SK-N-SH treated with all-trans-retinoic acid at 6 μM for 48 hours (cell line): ENCODE data around the gene PRMT1.

Experiments
- ATAC-seq: fragments of 200-7000 bp; cut with Tn5 transposase; 3 replicates; pipeline ENCODE4 v1.9.1; 2020; ENCODE audit warnings: mild to moderate bottlenecking, moderate library complexity
- ARNTL ChIP-seq: fragments of 450-650 bp; formaldehyde crosslinking; IDR thresholded peaks from 2 replicates; pipeline ENCODE4 v1.5.0; 2020; ENCODE audit warnings: low read depth, mild to moderate bottlenecking, moderate library complexity, borderline replicate concordance
- BACH2 ChIP-seq: fragments of 250-450 bp; sonication (Bioruptor Pico); IDR thresholded peaks from 2 replicates; pipeline ENCODE4 v1.9.0; 2021; ENCODE audit warnings: mild to moderate bottlenecking, borderline replicate concordance
- CREB5 ChIP-seq: fragments of 250-450 bp; sonication (Bioruptor Pico); IDR thresholded peaks from 2 replicates; pipeline ENCODE4 v1.5.1; 2020; ENCODE audit warnings: low read depth, mild to moderate bottlenecking, moderate library complexity
- CSDC2 ChIP-seq: fragments of 250-450 bp; sonication (Bioruptor Pico); IDR thresholded peaks from 2 replicates; pipeline ENCODE4 v1.5.0; 2020; ENCODE audit warnings: mild to moderate bottlenecking, moderate library complexity
- CSRNP3 ChIP-seq: fragments of 250-450 bp; sonication (Bioruptor Pico); IDR thresholded peaks from 2 replicates; pipeline ENCODE4 v1.5.1; 2021; ENCODE audit warnings: mild to moderate bottlenecking, moderate library complexity
- ESRRG ChIP-seq: fragments of 250-450 bp; sonication (Bioruptor Pico); IDR thresholded peaks from 2 replicates; pipeline ENCODE4 v1.6.1; 2021; ENCODE audit warnings: mild to moderate bottlenecking
- GLIS3 ChIP-seq: fragments of 250-450 bp; sonication (Bioruptor Pico); IDR thresholded peaks from 2 replicates; pipeline ENCODE4 v1.5.0; 2020; ENCODE audit warnings: mild to moderate bottlenecking, moderate library complexity
- ISL1 ChIP-seq: fragments of 250-450 bp; sonication (Bioruptor Pico); IDR thresholded peaks from 2 replicates; pipeline ENCODE4 v2.1.2; 2022; ENCODE audit warnings: mild to moderate bottlenecking, moderate library complexity
- POU6F1 ChIP-seq: fragments of 250-450 bp; sonication (Bioruptor Pico); IDR thresholded peaks from 2 replicates; pipeline ENCODE4 v1.8.0; 2021; ENCODE audit warnings: low read depth, mild to moderate bottlenecking, moderate library complexity, borderline replicate concordance
- PPARA ChIP-seq: fragments of 250-450 bp; sonication (Bioruptor Pico); IDR thresholded peaks from 2 replicates; pipeline ENCODE4 v1.5.0; 2020; ENCODE audit warnings: mild to moderate bottlenecking, borderline replicate concordance
- RARB ChIP-seq: fragments of 250-450 bp; sonication (Bioruptor Pico); IDR thresholded peaks from 2 replicates; pipeline ENCODE4 v1.8.0; 2021; ENCODE audit warnings: mild to moderate bottlenecking, moderate library complexity
- SNAI2 ChIP-seq: fragments of 250-450 bp; sonication (Bioruptor Pico); IDR thresholded peaks from 2 replicates; pipeline ENCODE4 v1.5.0; 2020; ENCODE audit warnings: mild to moderate bottlenecking, moderate library complexity
- TOX ChIP-seq: fragments of 250-450 bp; sonication (Bioruptor Pico); IDR thresholded peaks from 2 replicates; pipeline ENCODE4 v1.8.0; 2021; ENCODE audit warnings: mild to moderate bottlenecking, moderate library complexity, borderline replicate concordance
- TSHZ2 ChIP-seq: fragments of 250-450 bp; sonication (Bioruptor Pico); IDR thresholded peaks from 2 replicates; pipeline ENCODE4 v1.5.0; 2020; ENCODE audit warnings: mild to moderate bottlenecking, moderate library complexity
- ZC3H10 ChIP-seq: fragments of 250-450 bp; sonication (Bioruptor Pico); IDR thresholded peaks from 2 replicates; pipeline ENCODE4 v1.5.1; 2021; ENCODE audit warnings: mild to moderate bottlenecking, moderate library complexity
- ZFP3 ChIP-seq: fragments of 250-450 bp; sonication (Bioruptor Pico); IDR thresholded peaks from 2 replicates; pipeline ENCODE4 v1.5.0; 2020; ENCODE audit warnings: mild to moderate bottlenecking, moderate library complexity
- ZFP30 ChIP-seq: fragments of 450-650 bp; formaldehyde crosslinking; IDR thresholded peaks from 2 replicates; pipeline ENCODE4 v1.5.0; 2022; ENCODE audit warnings: mild to moderate bottlenecking, moderate library complexity
- ZNF565 ChIP-seq: fragments of 450-650 bp; formaldehyde crosslinking; conservative IDR thresholded peaks from 2 replicates; pipeline ENCODE4 v1.5.0; 2020; ENCODE audit warnings: low read depth, mild to moderate bottlenecking, moderate library complexity
- ZNF8 ChIP-seq: fragments of 450-650 bp; formaldehyde crosslinking; IDR thresholded peaks from 2 replicates; pipeline ENCODE4 v1.5.0; 2020; ENCODE audit warnings: mild to moderate bottlenecking, moderate library complexity
- TF ChIP-seq, protein P1 (sequence below): fragments of 250-450 bp; sonication (Bioruptor Pico); IDR thresholded peaks from 2 replicates; pipeline ENCODE4 v1.8.0; 2020; ENCODE audit warnings: mild to moderate bottlenecking, moderate library complexity, borderline replicate concordance

Gene PRMT1

GRCh38 chr19:49639401-49640112 lies 37.5 kb upstream of the PRMT1 start:
- ATAC-seq, result no peak
- TF ChIP-seq RARB (CRISPR knock-in tag), result no peak
- no peak for TF ChIP-seq ZNF8 (CRISPR knock-in tag)
- TF ChIP-seq CREB5 (CRISPR knock-in tag), result no peak
- TF ChIP-seq GLIS3, result no peak
- no peak for TF ChIP-seq ARNTL (CRISPR knock-in tag)
- TF ChIP-seq CSDC2 (CRISPR knock-in tag), result no peak
- TF ChIP-seq ZFP30, result no peak
- TF ChIP-seq PPARA (CRISPR knock-in tag), result no peak
- no peak for TF ChIP-seq CSRNP3
- TF ChIP-seq ESRRG (CRISPR knock-in tag), result no peak
- TF ChIP-seq, protein P1, sequence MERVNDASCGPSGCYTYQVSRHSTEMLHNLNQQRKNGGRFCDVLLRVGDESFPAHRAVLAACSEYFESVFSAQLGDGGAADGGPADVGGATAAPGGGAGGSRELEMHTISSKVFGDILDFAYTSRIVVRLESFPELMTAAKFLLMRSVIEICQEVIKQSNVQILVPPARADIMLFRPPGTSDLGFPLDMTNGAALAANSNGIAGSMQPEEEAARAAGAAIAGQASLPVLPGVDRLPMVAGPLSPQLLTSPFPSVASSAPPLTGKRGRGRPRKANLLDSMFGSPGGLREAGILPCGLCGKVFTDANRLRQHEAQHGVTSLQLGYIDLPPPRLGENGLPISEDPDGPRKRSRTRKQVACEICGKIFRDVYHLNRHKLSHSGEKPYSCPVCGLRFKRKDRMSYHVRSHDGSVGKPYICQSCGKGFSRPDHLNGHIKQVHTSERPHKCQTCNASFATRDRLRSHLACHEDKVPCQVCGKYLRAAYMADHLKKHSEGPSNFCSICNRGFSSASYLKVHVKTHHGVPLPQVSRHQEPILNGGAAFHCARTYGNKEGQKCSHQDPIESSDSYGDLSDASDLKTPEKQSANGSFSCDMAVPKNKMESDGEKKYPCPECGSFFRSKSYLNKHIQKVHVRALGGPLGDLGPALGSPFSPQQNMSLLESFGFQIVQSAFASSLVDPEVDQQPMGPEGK (CRISPR knock-in tag), result no peak
- no peak for TF ChIP-seq SNAI2 (CRISPR knock-in tag)
- TF ChIP-seq BACH2 (CRISPR knock-in tag), result no peak
- no peak for TF ChIP-seq ZNF565 (CRISPR knock-in tag)
- TF ChIP-seq ISL1 (CRISPR knock-in tag), result no peak
- no peak for TF ChIP-seq TOX (CRISPR knock-in tag)
- no peak for TF ChIP-seq ZC3H10 (CRISPR knock-in tag)
- TF ChIP-seq POU6F1 (CRISPR knock-in tag), result no peak
- TF ChIP-seq TSHZ2 (CRISPR knock-in tag), result no peak
- TF ChIP-seq ZFP3 (CRISPR knock-in tag), result no peak

- TF ChIP-seq, protein P1 (CRISPR knock-in tag), result peak; percentile 76; the same call in 1 of the 2 replicates
- no peak for TF ChIP-seq ESRRG (CRISPR knock-in tag)
- peak; percentile 79 for ATAC-seq
These were observed 36.8 kb upstream of the PRMT1 start, which contains the start of gene RRAS for GRCh38 chr19:49640113-49640898. RRAS (minus strand) TSS chr19:49640143; CDS start chr19:49640098, 45 bp downstream.
